Stimulated activated effector memory CD8-positive, alpha-beta T cell treated with anti-CD3 and anti-CD28 coated beads, Interleukin-12 subunit alpha, Interleukin-12 subunit beta, amount 100 ng/mL, for 72 hours (primary cell): ENCODE measurements around the gene CACFD1.

Experiments used
- ATAC-seq: fragments of 150-1000 bp; cut with Tn5 transposase; 2 replicates; pipeline ENCODE4 v1.10.0; 2021
- DNase-seq, 2 donors: peaks; one replicate each; pipeline ENCODE4 v3.0.0; 2021 to 2022; ENCODE audit warnings: low spot score in 2 of 2
- H3K27ac Mint-ChIP-seq: one replicate; pipeline ENCODE4 v1.8.0; 2022; ENCODE audit warnings: mild to moderate bottlenecking, mixed read lengths
- H3K36me3 Mint-ChIP-seq: one replicate; pipeline ENCODE4 v1.8.0; 2022; ENCODE audit warnings: mild to moderate bottlenecking, mixed read lengths
- H3K4me1 Mint-ChIP-seq: one replicate; pipeline ENCODE4 v1.8.0; 2022; ENCODE audit warnings: mixed read lengths
- H3K4me3 Mint-ChIP-seq: one replicate; pipeline ENCODE4 v1.8.0; 2022; ENCODE audit warnings: mild to moderate bottlenecking, mixed read lengths
- H3K9me3 Mint-ChIP-seq: one replicate; pipeline ENCODE4 v1.8.0; 2022; ENCODE audit warnings: mixed read lengths

CACFD1 gene

GRCh38 chr9:133493845-133494540, 34.2 kb downstream of the CACFD1 start:
- Mint-ChIP-seq H3K27ac (no peak overlapping the region), H3K4me3 (no peak overlapping the region), H3K9me3 (no peaks in the 10 kb centered on the region), H3K36me3 (no peaks in the 10 kb centered on the region), H3K4me1 (no peaks in the 10 kb centered on the region)
- DNase-seq (no peak), ATAC-seq (no peak)

DNA sequence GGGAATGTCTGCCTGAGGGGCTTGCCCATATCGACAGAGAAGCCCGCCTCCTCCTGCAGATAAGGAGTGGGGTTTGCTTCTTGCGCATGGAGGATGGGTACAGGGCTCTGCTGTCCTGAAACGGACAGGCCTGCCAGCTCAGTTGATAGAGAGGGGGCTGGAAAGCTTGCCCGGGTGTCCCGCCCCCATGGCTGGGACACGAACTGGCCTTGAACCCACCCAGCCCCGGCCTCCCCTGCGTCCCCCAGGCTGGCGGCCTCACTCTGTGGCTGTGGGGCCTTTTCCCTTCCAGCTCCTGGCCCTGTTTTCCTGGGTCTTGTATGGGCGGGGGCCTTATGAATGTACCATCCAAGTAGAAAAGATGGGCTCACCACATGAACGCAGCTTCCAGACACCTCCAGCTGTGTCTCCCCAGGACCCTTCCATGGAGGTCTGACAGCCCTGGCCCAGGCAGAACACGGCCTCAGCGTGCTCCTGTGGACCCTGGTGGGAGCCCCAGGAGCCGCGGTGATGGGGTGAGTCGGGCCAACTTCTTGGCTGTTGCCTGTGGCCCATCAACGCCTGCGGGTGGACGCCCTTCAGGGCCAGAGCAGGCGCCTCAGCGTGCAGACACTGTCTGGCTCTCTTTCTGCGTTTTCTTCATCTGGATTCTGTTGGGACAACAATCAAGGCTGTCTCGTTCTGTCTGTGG, 35.0 kb downstream of the CACFD1 start:
- no peaks in the 10 kb centered on the region for H3K36me3 Mint-ChIP-seq
- no peaks in the 10 kb centered on the region for H3K4me1 Mint-ChIP-seq
- H3K9me3 Mint-ChIP-seq, result no peaks in the 10 kb centered on the region
- no peak overlapping the region for H3K4me3 Mint-ChIP-seq
- ATAC-seq (no peak), DNase-seq (no peak)
- no peak overlapping the region for H3K27ac Mint-ChIP-seq

DNA sequence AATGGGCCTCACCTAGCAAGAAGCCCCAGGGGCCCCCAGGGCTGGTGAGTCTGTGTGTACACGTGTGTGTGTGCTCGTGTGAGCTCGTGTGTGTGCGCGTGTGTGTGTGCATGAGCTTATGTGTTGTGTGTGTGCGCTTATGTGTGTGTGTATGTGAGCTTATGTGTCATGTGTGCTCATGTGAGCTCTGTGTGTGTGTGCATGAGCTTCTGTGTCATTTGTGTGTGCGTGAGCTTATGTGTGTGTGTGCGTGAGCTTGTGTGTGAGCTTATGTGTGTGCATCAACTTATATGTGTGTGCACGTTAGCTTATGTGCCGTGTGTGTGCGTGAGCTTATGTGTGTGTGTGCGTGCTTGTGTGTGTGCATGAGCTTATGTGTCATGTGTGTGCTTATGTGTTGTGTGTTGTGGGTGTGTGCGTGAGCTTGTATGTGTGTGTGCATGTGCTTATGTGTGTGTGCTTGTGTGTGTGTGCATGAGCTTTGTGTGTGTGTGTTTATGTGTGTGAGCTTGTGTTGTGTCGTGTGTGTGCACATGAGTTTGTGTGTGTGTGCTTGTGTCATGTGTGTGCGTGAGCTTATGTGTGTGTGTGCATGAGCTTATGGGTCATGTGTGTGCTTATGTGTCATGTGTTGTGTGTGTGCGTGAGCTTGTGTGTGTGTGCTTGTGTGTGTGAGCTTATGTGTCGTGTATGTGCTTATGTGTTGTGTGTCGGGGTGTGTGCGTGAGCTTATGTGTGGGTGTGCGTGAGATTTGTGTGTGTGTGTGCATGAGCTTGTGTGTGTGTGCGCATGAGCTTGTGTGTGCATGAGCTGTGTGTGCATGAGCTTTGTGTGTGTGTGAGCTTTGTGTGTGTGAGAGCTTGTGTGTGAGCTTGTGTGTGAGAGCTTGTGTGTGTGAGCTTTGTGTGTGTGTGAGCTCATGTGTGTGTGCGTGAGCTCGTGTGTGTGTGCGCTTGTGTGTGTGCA, 35.8 kb downstream of the CACFD1 start:
- no peaks in the 10 kb centered on the region for H3K36me3 Mint-ChIP-seq
- DNase-seq (no peak), ATAC-seq (no peak)
- no peak overlapping the region for H3K4me3 Mint-ChIP-seq
- H3K27ac Mint-ChIP-seq, result no peak overlapping the region
- H3K4me1 Mint-ChIP-seq, result no peaks in the 10 kb centered on the region
- no peaks in the 10 kb centered on the region for H3K9me3 Mint-ChIP-seq

- H3K9me3 Mint-ChIP-seq, result peaks cover 5% of the 10 kb centered on the region
- ATAC-seq (no peak), DNase-seq (no peak)
- H3K4me1 Mint-ChIP-seq, result no peaks in the 10 kb centered on the region
- H3K27ac Mint-ChIP-seq, result no peak overlapping the region
- H3K4me3 Mint-ChIP-seq, result no peak overlapping the region
- H3K36me3 Mint-ChIP-seq, result no peaks in the 10 kb centered on the region
Measured at GRCh38 chr9:133496861-133497842, 37.4 kb downstream of the CACFD1 start.

GRCh38 chr9:133499132-133499891, 39.5 kb downstream of the CACFD1 start:
- DNase-seq (no peak), ATAC-seq (no peak)
- H3K9me3 Mint-ChIP-seq, result peaks cover 11% of the 10 kb centered on the region
- H3K4me1 Mint-ChIP-seq, result no peaks in the 10 kb centered on the region
- H3K4me3 Mint-ChIP-seq, result no peak overlapping the region
- no peaks in the 10 kb centered on the region for H3K36me3 Mint-ChIP-seq
- no peak overlapping the region for H3K27ac Mint-ChIP-seq

- H3K4me3 Mint-ChIP-seq, result no peak overlapping the region
- no peak overlapping the region for H3K27ac Mint-ChIP-seq
- peaks cover 11% of the 10 kb centered on the region for H3K9me3 Mint-ChIP-seq
- DNase-seq (no peak), ATAC-seq (no peak)
- H3K4me1 Mint-ChIP-seq, result no peaks in the 10 kb centered on the region
- H3K36me3 Mint-ChIP-seq, result no peaks in the 10 kb centered on the region
Measured at GRCh38 chr9:133499892-133500270, 40.1 kb downstream of the CACFD1 start.

- DNase-seq (no peak), ATAC-seq (no peak)
- no peaks in the 10 kb centered on the region for H3K36me3 Mint-ChIP-seq
- H3K27ac Mint-ChIP-seq, result no peak overlapping the region
- H3K9me3 Mint-ChIP-seq, result peaks cover 11% of the 10 kb centered on the region
- H3K4me1 Mint-ChIP-seq, result no peaks in the 10 kb centered on the region
- H3K4me3 Mint-ChIP-seq, result no peak overlapping the region
Measured at GRCh38 chr9:133502112-133502511, 42.3 kb downstream of the CACFD1 start.

DNA sequence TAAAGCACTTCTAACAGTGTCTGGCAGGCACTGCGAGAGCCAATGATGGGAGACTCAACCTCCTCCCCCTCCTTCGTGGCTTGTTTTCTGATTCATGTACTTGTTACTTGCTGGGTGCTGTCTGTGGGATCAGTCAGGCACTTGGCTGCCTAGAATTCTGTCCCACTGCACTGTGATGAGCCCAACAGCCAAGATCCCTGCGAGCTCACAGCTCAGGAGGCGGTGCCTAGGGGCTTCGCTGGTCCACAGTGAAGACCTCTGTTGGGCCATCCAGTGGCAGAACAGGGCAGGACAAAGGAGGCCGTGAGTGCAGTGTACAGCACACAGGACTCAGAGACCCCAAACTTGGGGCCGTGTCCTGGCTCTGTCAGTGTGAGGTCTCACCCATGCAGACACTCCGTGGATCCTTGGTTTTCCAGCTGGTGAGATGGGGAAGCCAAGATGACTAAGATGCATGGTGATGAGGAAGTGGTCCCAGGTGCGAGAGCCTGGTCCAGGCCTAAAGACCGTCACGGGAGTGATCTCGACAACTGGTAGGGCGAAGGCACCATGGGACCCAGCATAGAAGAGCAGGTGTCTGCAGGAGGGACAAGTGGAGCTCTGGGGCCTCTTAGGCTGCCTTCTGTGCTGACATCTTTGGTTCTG, 45.5 kb downstream of the CACFD1 start:
- no peak for ATAC-seq

GRCh38 chr9:133505901-133506652, 46.3 kb downstream of the CACFD1 start:
- ATAC-seq (no peak), DNase-seq (no peak)
- Mint-ChIP-seq H3K4me3 (no peak overlapping the region), H3K27ac (no peak overlapping the region), H3K9me3 (peaks cover 11% of the 10 kb centered on the region), H3K4me1 (peaks cover 8% of the 10 kb centered on the region), H3K36me3 (no peaks in the 10 kb centered on the region)

More for the DNA sequence above, 45.5 kb downstream of the CACFD1 start:
- Mint-ChIP-seq H3K9me3 (peaks cover 11% of the 10 kb centered on the region), H3K4me1 (peaks cover 8% of the 10 kb centered on the region), H3K27ac (no peak overlapping the region), H3K36me3 (no peaks in the 10 kb centered on the region), H3K4me3 (no peak overlapping the region)
- no peak for DNase-seq

DNA sequence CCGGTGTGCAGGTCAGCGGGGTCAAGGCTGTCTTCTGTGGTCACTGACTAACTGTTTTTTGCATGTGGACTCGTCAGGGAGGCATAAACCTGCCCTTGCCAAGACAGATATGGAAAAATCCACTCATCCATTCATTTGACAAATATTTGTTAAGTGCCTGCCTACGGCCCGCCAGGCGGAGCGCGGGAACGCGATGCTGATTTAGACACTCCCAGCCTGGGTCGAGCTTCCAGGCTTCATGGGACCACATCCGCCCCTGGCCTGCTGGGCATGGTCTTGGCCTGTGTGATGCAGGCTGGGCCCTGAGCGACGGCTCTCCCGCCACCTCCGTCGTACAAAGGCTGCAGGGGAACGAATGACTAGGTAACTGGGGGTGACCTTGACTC, 46.9 kb downstream of the CACFD1 start:
- Mint-ChIP-seq H3K4me3 (no peak overlapping the region), H3K4me1 (peaks cover 8% of the 10 kb centered on the region), H3K9me3 (peaks cover 11% of the 10 kb centered on the region), H3K36me3 (no peaks in the 10 kb centered on the region), H3K27ac (no peak overlapping the region)
- ATAC-seq, result no peak
- no peak for DNase-seq

DNA sequence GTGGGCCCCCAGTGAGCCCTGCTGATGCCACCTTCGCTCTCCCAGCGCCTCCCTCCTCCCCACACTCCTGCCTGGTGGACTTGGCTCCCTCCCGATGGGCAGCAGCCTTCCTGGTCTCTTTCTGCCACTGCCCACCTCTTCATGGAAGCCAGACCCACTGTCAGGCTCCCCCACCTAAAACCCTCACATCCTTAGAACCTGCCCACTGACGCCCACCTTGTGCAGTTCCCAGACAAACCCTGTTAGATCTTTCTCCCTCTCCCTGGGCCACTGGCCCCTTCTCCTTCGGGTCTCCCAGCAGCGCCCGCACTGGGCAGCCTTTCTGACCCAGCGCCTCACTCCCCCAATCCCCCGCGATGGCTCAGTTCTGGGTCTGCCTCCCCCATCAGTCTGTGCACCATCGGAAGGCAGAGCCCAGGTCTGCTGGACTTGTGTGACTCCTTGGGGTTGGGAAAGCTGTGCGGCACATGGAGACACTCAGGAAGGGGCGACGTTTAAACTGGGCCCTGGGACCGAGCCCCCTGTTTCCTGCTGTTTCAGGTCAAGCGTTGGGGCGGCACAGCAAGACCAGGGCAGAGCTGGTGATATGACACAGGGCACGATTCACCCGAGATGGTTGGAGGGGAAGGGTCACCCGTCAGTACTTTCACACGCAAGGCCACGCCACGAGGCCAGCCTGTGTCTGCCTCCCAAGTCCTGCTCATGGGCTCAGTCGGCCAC, 47.6 kb downstream of the CACFD1 start:
- peaks cover 8% of the 10 kb centered on the region for H3K4me1 Mint-ChIP-seq
- H3K27ac Mint-ChIP-seq, result no peak overlapping the region
- ATAC-seq (no peak), DNase-seq (no peak)
- H3K9me3 Mint-ChIP-seq, result peaks cover 3% of the 10 kb centered on the region
- no peak overlapping the region for H3K4me3 Mint-ChIP-seq
- no peaks in the 10 kb centered on the region for H3K36me3 Mint-ChIP-seq

DNA sequence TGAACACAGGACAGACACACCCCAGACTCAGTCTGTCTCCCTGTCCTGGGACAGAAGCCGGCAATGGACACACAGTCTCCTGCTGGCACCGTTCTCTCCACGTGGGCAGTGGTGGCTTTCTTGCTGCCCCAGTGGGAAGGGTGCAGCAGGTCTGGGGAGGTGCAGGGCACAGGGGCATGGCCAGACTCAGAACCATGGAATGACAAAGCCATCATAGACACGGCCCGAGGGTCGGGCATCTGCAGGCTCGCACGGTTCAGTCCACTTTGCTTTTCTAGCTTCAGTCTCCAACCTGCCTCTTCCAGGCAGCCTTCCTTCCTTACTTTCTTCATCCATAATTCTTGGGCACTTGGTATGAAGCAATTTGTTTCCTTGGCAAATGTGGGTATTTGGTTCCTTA, 48.3 kb downstream of the CACFD1 start:
- H3K27ac Mint-ChIP-seq, result no peak overlapping the region
- no peak overlapping the region for H3K4me3 Mint-ChIP-seq
- DNase-seq, result no peak
- peaks cover 8% of the 10 kb centered on the region for H3K4me1 Mint-ChIP-seq
- no peaks in the 10 kb centered on the region for H3K9me3 Mint-ChIP-seq
- H3K36me3 Mint-ChIP-seq, result no peaks in the 10 kb centered on the region
- no peak for ATAC-seq
